ENCODE results near the gene LSM14A.
A peak's percentile ranks its signal among the peaks of the same experiment; 100 is the strongest.

The LSM14A gene

DNA sequence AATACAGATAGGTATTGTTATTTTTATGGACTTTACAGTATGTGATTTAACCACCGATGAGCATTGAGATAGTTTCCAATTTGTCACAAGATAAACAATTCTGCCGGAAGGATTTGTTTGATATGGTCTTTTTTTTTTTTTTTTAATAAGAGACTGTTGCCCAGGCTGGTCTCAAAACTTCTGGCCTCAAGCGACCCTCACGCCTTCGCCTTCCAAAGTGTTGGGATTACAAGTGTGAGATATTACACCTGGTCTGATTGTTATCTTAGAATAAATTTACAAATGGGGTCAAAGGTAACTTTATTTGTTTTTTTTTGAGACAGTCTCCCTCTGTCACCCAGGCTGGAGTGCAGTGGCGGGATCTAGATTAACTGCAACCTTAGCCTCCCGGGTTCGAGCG, 83.2 kb downstream of the LSM14A start:
- DNase-seq (ENCODE audit: low spot score), result no peak

GRCh38 chr19:34256835-34257558, 84.7 kb downstream of the LSM14A start:
- DNase-seq (ENCODE audit: low spot score), result no peak

DNA sequence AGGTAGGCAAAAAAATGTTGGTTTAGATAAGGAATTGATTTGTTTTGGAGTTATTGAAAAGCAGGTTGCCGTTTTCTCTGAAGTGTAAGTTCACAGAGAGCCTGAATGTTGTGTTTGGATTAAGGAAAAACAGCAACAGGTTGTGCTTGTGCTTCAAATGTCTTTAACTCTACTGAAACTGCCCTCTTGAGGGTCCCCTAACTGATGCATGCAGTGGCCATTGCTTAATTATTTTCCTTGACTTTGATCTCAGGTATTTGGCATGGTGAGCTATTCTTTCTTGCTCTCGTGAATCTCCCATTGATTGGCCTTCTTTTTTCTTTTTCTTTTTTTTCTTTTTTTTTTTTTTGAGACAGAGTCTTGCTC, 85.2 kb downstream of the LSM14A start:
- no peak for DNase-seq (ENCODE audit: low spot score)

DNA sequence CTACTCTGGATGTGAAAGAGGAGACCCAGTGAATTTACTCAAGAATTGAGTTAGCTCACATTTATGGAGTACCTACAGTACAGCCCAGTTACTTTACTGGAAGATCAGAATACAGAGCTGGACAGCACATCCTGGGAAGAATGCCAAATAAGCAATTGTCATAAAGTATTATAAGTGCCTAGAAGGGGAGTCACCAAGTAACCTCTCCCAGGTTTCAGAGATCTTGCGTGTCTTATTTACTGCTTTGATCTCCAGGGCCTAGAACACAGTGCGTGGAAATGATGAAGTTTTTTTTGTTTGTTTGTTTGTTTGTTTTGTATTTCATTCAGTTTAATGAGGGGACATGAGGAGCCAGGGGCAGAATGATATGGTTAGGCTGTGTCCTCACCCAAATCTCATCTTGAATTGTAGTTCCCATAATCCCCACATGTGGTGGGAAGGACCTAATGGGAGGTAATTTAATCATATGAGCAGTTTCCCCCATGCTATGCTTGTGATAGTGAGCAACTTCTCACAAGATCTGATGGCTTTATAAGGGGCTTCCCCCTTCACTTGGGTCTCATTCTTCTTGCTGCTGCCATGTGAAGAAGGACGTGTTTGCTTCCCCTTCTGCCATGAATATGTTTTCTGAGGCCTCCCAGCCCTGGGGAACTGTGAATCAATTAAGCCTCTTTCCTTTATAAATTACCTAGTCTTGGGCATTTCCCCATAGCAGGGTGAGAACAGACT, 87.2 kb downstream of the LSM14A start:
- DNase-seq (ENCODE audit: low spot score), result no peak

DNA sequence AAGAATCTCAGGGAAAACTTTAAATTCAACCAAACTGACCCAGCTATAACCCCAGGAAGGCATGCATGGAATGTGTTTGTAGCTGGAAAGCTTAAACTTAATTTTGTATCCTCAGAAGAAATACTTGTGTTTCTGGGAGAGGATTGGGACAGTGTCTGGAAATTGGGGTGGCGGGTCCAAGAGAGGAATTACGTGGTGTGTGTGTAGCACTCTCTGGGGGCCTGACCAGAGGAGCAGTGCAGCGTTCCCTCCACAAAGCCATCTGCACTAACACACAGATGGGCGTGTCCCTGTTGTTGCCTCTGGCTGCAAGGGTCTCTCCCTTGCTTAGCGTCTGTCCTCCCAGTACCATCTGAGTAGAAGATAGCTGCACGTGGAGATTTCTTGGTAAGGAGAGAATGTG, 88.5 kb downstream of the LSM14A start:
- DNase-seq (ENCODE audit: low spot score), result no peak

DNA sequence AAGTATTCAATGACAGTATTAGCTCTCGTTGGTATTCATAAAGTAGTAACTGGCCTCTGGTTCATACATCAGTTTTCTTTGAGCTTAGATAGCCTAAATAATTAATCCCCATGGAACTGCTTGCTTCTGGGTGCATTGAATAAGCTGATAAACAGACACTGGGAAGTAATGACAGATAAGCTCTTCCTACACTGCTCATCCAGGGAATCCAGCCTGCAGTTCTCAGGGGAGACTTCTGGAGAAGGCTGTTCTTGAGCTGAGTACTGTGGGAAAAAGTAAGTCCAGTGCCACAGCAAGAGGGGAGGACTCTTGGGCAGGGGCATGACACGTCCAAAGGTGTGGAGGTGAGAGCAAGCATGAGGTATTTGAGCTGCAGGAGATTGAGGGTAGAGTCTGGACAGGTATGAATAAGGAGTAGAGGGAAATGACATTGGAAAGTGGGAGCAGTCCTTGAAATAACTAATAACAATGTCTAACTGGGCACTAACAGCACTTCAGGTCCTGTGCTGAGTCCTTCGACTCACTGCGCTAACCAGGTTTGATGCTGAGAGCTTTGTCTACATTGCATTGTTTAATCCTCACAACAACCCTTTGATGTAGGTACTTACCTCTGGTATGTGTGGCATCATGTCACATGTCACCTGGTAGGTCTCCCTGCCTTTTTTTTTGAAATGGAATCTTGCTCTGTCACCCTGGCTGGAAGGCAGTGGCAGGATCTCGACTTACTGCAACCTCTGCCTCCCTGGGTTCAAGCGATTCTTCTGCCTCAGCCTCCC, 89.2 kb downstream of the LSM14A start:
- DNase-seq (ENCODE audit: low spot score), result no peak

DNA sequence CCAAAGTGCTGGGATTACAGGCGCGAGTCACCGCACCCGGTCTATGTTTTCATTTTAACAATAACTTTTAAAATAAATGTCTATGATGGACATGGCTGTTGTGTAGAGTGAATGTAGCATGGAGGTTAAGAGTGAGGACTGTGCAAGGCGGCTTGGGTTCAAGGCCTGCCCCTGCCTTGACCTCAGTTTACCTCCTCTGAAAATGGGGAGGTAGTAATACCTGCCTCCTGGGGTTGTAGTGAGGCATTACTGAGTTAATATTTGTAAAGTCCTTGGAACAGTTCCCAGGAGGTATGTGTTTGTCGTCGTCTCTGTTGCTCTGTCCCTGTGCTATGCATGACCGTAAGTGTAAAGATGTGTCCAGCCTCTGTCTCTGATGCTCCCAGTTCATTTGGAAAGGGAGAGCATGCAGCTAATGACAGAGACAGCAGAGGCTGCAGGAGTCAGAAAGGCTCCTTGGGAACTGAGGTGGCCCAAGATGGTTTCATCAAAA, 91.5 kb downstream of the LSM14A start:
- DNase-seq (ENCODE audit: low spot score), result no peak

DNA sequence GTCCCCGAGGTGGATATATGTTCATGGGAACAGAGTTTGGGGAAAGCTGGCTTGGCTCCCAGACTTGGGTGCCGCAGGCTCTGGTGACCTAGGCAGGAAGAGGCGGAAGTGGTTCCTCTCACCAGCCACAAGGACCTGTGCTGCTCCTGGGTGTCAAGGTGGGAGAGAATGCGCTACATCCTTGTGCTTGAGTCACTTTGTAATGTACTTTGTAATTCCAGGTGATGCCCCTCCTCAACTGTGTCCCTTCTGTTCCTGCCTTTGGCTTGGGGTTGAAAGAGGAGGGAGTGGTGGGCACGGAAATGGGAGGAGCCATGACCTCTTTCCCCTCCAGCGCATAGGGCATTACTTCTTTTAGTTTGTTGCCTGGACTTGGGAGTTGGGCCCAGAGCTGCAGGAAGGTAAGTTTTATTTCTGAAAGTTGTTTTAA, 92.9 kb downstream of the LSM14A start:
- DNase-seq (ENCODE audit: low spot score), result no peak

DNA sequence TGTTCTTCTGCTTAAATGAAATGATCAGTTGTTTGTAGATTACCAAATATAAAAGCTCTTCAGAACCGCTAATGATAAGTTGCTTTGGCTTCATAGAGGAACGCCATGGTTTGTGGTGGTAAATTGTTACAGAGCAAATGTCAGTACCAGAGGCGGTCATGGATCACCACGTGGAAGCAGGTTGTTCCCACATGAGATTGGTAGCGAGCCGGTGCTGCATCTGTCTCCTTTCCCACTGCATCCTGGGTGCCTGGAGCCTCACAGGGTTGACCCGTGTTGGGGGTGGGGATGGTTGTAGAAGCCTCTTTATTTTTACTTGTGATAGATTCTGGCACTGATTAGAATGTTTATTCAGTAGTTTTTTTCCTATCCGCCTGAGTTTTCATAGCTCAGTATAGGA, 96.8 kb downstream of the LSM14A start:
- no peak for DNase-seq (ENCODE audit: low spot score)

- no peak for DNase-seq (ENCODE audit: low spot score)
Measured at GRCh38 chr19:34269489-34269888, 97.2 kb downstream of the LSM14A start.

GRCh38 chr19:34269968-34270621, 97.8 kb downstream of the LSM14A start:
- peak; percentile 52 for DNase-seq (ENCODE audit: low spot score)

- no peak for DNase-seq (ENCODE audit: low spot score)
Measured at GRCh38 chr19:34273121-34273520, 100.8 kb downstream of the LSM14A start.

DNA sequence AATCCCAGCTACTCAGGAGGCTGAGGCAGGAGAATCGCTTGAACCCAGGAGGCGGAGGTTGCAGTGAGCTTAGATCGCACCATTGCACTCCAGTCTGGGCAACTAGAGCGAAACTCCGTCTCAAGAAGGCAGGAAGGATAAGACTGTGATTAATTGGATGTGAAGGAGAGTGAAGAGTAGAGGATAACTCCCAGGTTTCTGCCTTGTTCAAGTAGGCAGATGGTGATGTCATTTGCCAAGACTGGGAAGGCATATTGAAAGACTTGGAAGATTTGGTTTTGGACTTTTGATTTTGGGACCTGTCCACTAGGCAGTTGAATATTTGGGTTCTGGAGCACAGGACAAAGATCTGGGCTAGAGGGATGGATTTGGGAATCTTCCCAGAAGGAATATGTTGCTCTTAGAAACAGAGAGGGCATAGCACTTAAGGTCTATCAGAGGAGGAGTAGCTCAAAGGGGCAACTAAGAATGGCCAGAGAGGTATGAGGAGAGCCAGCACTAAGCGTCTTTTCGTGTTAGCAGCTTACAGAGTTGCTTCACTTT, 102.1 kb downstream of the LSM14A start:
- no peak for DNase-seq (ENCODE audit: low spot score)

- no peak for DNase-seq (ENCODE audit: low spot score)
Measured at GRCh38 chr19:34274827-34275625, 102.7 kb downstream of the LSM14A start.

DNA sequence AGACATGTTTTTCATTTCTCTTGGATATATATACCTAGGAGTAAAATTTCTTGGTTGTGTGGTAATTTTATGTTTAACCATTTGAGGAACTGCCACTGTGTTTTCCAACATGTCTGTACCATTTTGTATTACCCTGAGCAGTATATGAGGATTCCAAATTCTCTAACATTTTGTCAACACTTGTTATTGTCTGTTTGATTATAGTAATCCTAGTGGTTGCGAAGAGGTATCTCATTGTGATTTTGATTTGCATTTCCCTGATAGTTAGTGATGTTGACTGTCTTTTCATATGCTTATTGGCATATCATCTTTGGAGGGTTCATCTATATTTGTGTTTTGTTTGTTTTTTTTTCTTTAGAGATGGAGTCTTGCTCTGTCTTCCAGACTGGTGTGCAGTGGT, 103.4 kb downstream of the LSM14A start:
- no peak for DNase-seq (ENCODE audit: low spot score)

GRCh38 chr19:34276614-34277013, 104.3 kb downstream of the LSM14A start:
- DNase-seq (ENCODE audit: low spot score), result peak; percentile 31

DNA sequence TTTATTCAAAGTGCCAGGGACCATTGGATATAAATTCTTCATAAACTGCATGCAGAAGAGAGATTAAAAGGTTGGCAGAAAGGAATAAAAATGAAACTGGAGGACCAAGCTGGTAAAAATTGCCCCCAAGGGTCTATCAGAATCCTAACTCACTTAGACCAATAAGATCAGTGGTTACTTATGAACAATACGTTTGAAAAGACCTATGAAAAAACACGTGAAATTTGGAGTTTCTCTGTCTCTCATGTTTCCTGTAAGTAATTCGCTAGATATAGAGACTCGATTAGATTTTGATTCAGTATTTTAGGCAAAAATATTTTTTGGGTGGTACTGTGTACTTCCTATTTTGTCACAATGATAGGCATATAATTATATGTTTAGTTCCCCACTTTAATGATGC, 104.9 kb downstream of the LSM14A start:
- DNase-seq (ENCODE audit: low spot score), result no peak

GRCh38 chr19:34278783-34279182, 106.5 kb downstream of the LSM14A start:
- DNase-seq (ENCODE audit: low spot score), result no peak

All from putamen (tissue), 1 donor.